ENCODE data around the gene CLEC4A. TPM values are rescaled to one million over a fixed set of nuclear protein-coding genes. Genes with fewer than 3 reads are reported as not detected.

The CLEC4A gene
- total RNA-seq, 1 experiment from 2014 or later: 0.37 TPM

DNA sequence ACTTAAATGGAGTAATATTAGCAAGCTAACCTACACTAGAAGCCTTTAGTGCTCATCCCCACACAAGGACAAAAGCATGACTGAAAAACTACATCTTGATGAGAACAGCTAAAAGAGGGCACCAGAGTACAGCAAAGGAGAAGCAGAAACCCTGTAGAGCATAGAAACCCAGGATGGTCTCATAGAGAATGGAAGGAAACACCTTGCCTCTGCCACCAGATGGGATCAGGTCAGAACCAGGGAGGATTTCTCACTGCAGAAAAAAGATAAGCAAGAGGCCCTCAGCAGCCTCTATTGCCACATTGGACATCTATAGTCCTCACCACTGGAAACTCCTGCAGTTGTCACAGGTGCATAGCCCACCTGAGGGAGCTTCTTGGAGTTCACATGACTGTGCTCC is 19.8 kb downstream of the CLEC4A start:
- Histone ChIP-seq H2AFZ (ENCODE audit: low read length) (no peak overlapping the region), H3K4me1 (ENCODE audit: insufficient read depth, low read length) (peaks cover 12% of the 10 kb centered on the region; the same call in 1 of the 2 replicates), H3K27me3 (ENCODE audit: insufficient read depth, low read length) (no peaks in the 10 kb centered on the region), H4K91ac (ENCODE audit: insufficient read length, low read depth, low read length) (no peak overlapping the region), H2BK5ac (ENCODE audit: insufficient read length, low read length) (no peak overlapping the region), H3T11ph (ENCODE audit: low read length) (no peak overlapping the region), H3K79me1 (ENCODE audit: insufficient read depth, low read depth, low read length, poor library complexity, severe bottlenecking) (no peaks in the 10 kb centered on the region), H2BK12ac (ENCODE audit: insufficient read length, low read depth, low read length) (no peak overlapping the region), H4K5ac (ENCODE audit: insufficient read length, low read depth, low read length) (no peak overlapping the region), H3K9me3 (ENCODE audit: control insufficient read depth, low read depth, low read length) (peaks cover 5% of the 10 kb centered on the region), H2AK5ac (ENCODE audit: insufficient read length, low read length) (no peak overlapping the region), H4K20me1 (ENCODE audit: control insufficient read depth, insufficient read depth, insufficient read length) (no peaks in the 10 kb centered on the region), H3K18ac (ENCODE audit: insufficient read length, low read depth, low read length) (no peak overlapping the region), H3K23me2 (ENCODE audit: insufficient read length, low read depth, low read length, poor library complexity, severe bottlenecking) (peaks cover 4% of the 10 kb centered on the region), H3K4ac (ENCODE audit: low read depth, low read length) (no peak overlapping the region), H2BK120ac (ENCODE audit: low read depth, low read length, poor library complexity, severe bottlenecking) (no peak overlapping the region), H3K9ac (ENCODE audit: extremely low read depth, insufficient read length, low read length) (no peak overlapping the region), H4K8ac (replicated peaks; ENCODE audit: insufficient read length, low read depth, low read length) (no peak overlapping the region), H3K79me2 (ENCODE audit: insufficient read depth, low read length) (no peaks in the 10 kb centered on the region), H3K56ac (ENCODE audit: insufficient read length, low read depth, low read length) (no peak overlapping the region), H3K4me2 (ENCODE audit: insufficient read depth, insufficient read length, low read length) (no peak overlapping the region), H2BK20ac (ENCODE audit: low read depth, low read length, poor library complexity, severe bottlenecking) (no peak overlapping the region), H3K23ac (ENCODE audit: insufficient read length, low read depth, low read length) (no peak overlapping the region), H3K27ac (ENCODE audit: insufficient read length, low read depth, low read length) (no peak overlapping the region), H3K14ac (ENCODE audit: insufficient read depth, low read length) (no peak overlapping the region), H2BK15ac (ENCODE audit: low read depth, low read length) (no peak overlapping the region)
- H3K27ac Mint-ChIP-seq: no peak overlapping the region
- TF ChIP-seq, protein P1, sequence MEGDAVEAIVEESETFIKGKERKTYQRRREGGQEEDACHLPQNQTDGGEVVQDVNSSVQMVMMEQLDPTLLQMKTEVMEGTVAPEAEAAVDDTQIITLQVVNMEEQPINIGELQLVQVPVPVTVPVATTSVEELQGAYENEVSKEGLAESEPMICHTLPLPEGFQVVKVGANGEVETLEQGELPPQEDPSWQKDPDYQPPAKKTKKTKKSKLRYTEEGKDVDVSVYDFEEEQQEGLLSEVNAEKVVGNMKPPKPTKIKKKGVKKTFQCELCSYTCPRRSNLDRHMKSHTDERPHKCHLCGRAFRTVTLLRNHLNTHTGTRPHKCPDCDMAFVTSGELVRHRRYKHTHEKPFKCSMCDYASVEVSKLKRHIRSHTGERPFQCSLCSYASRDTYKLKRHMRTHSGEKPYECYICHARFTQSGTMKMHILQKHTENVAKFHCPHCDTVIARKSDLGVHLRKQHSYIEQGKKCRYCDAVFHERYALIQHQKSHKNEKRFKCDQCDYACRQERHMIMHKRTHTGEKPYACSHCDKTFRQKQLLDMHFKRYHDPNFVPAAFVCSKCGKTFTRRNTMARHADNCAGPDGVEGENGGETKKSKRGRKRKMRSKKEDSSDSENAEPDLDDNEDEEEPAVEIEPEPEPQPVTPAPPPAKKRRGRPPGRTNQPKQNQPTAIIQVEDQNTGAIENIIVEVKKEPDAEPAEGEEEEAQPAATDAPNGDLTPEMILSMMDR (conservative IDR thresholded peaks at IDR 0.05): no peak
- no peak for DNase-seq
- peaks cover 12% of the 10 kb centered on the region for H3K27me3 Mint-ChIP-seq (ENCODE audit: low read depth)
- peaks cover 22 to 26% of the 10 kb centered on the region in 2 experiments for H3K4me1 Mint-ChIP-seq
- no peak overlapping the region for H3K4me3 Mint-ChIP-seq
- peaks cover 18 to 25% of the 10 kb centered on the region in 2 experiments for H3K9me3 Mint-ChIP-seq
- H3K36me3 Mint-ChIP-seq (ENCODE audit: insufficient read depth in 1 of 3, low read depth in 3 of 3): peaks cover 17 to 24% (median 21%) of the 10 kb centered on the region in 3 experiments
